ENCODE measurements around the gene BRIP1. TPM values are rescaled to one million over a fixed set of nuclear protein-coding genes. Genes with fewer than 3 reads are reported as not detected.

Gene BRIP1
- total and polyA plus RNA-seq, 9 of the 15 experiments (the other 6 are each of a cell fraction or from before 2014, with no cell fraction given), result 2.4 to 17.5 (median 11.2) TPM

DNA sequence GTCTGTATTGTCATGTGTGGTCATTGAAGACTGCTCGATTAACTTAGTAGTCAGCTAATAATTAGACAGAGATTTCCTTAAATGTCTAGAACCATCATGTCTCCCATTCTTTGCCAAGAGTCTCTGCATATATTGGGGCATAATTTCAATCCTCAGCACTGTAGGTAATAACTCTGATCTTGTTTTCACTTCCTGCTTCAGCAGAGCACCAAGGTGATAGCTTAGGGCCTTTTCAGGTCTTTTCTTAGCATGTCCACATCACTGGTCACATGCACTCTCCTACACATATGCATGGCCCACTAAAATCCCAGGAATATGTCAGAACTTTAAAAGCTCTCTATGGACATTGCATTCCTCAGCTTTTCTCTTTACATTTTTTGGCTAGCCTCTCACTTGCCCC, 162.0 kb downstream of the BRIP1 start (continued):
- TF ChIP-seq, protein P1, sequence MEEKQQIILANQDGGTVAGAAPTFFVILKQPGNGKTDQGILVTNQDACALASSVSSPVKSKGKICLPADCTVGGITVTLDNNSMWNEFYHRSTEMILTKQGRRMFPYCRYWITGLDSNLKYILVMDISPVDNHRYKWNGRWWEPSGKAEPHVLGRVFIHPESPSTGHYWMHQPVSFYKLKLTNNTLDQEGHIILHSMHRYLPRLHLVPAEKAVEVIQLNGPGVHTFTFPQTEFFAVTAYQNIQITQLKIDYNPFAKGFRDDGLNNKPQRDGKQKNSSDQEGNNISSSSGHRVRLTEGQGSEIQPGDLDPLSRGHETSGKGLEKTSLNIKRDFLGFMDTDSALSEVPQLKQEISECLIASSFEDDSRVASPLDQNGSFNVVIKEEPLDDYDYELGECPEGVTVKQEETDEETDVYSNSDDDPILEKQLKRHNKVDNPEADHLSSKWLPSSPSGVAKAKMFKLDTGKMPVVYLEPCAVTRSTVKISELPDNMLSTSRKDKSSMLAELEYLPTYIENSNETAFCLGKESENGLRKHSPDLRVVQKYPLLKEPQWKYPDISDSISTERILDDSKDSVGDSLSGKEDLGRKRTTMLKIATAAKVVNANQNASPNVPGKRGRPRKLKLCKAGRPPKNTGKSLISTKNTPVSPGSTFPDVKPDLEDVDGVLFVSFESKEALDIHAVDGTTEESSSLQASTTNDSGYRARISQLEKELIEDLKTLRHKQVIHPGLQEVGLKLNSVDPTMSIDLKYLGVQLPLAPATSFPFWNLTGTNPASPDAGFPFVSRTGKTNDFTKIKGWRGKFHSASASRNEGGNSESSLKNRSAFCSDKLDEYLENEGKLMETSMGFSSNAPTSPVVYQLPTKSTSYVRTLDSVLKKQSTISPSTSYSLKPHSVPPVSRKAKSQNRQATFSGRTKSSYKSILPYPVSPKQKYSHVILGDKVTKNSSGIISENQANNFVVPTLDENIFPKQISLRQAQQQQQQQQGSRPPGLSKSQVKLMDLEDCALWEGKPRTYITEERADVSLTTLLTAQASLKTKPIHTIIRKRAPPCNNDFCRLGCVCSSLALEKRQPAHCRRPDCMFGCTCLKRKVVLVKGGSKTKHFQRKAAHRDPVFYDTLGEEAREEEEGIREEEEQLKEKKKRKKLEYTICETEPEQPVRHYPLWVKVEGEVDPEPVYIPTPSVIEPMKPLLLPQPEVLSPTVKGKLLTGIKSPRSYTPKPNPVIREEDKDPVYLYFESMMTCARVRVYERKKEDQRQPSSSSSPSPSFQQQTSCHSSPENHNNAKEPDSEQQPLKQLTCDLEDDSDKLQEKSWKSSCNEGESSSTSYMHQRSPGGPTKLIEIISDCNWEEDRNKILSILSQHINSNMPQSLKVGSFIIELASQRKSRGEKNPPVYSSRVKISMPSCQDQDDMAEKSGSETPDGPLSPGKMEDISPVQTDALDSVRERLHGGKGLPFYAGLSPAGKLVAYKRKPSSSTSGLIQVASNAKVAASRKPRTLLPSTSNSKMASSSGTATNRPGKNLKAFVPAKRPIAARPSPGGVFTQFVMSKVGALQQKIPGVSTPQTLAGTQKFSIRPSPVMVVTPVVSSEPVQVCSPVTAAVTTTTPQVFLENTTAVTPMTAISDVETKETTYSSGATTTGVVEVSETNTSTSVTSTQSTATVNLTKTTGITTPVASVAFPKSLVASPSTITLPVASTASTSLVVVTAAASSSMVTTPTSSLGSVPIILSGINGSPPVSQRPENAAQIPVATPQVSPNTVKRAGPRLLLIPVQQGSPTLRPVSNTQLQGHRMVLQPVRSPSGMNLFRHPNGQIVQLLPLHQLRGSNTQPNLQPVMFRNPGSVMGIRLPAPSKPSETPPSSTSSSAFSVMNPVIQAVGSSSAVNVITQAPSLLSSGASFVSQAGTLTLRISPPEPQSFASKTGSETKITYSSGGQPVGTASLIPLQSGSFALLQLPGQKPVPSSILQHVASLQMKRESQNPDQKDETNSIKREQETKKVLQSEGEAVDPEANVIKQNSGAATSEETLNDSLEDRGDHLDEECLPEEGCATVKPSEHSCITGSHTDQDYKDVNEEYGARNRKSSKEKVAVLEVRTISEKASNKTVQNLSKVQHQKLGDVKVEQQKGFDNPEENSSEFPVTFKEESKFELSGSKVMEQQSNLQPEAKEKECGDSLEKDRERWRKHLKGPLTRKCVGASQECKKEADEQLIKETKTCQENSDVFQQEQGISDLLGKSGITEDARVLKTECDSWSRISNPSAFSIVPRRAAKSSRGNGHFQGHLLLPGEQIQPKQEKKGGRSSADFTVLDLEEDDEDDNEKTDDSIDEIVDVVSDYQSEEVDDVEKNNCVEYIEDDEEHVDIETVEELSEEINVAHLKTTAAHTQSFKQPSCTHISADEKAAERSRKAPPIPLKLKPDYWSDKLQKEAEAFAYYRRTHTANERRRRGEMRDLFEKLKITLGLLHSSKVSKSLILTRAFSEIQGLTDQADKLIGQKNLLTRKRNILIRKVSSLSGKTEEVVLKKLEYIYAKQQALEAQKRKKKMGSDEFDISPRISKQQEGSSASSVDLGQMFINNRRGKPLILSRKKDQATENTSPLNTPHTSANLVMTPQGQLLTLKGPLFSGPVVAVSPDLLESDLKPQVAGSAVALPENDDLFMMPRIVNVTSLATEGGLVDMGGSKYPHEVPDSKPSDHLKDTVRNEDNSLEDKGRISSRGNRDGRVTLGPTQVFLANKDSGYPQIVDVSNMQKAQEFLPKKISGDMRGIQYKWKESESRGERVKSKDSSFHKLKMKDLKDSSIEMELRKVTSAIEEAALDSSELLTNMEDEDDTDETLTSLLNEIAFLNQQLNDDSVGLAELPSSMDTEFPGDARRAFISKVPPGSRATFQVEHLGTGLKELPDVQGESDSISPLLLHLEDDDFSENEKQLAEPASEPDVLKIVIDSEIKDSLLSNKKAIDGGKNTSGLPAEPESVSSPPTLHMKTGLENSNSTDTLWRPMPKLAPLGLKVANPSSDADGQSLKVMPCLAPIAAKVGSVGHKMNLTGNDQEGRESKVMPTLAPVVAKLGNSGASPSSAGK (IDR thresholded peaks at IDR 0.05), result 0 out of 2 replicates have a peak, but pooled peaks have one; percentile 27
